ENCODE measurements around the gene PLP2.

Gene PLP2

DNA sequence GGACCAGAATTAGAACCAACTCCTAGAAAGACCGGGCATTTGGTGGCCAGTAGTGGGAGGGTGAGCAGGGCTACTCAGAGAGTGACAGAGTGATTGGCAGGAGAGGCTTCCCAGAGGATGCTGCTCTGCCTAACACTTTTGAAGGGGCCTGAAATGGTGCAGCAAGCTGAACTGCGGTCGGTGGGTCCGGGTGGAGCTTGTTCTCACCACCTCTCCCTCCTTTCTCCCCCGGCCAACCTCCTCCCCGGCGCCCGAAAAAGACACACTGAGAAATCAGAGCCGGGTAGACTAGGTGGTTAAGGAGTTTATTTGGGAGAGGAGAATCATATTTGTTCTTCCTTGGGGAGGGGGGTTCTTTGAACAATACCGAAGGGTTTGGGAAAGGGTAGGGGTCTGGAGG, 15.8 kb downstream of the PLP2 start:
- no peak for DNase-seq

DNA sequence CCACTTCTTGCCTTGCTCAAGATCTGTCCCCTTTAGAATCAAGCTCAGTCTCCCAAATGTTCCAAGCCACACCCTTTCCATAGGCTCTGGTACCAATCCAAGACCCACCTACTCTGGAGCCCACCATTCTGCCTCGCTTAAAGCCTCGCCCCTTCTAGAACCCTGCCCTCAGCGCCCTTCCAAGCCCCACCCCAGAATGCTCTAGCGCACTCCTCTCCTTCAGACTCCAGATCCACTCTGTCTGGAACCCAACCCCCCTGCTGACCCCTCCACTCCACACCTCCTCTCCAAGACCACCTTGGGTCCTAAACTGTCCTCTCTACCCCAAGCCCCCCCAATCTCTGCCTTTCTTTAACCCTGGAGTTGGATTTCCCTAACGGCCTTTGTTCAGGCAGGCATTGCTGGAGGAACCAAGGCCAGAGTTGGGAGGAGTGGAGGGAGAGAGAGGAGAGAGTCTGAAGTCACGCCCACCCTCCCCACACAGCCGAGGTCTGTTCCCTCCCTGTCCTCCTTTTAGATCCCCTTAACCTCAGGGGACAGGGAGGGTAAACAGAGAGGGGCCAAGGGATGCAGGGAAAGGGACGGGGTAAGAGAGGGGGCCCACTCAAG, 16.9 kb downstream of the PLP2 start:
- no peak for DNase-seq

DNA sequence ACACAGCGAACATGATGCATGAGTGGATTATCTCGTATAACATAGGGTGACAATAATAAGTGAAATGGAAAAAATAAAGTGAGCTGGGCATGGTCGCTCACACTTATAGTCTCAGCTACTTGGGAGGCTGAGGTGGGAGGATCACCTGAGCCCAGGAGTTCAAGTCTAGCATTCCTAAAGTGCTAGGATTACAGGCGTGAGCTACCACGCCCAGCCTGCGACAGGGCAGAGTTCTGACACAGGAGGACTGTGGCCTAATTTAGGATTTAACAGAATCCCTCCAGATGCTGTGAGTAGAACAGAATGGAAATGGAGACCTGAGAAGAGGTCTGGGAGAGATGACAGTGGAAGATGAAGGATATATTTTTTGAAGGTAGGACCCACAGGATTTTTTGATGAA, 17.9 kb downstream of the PLP2 start:
- no peak for DNase-seq

DNA sequence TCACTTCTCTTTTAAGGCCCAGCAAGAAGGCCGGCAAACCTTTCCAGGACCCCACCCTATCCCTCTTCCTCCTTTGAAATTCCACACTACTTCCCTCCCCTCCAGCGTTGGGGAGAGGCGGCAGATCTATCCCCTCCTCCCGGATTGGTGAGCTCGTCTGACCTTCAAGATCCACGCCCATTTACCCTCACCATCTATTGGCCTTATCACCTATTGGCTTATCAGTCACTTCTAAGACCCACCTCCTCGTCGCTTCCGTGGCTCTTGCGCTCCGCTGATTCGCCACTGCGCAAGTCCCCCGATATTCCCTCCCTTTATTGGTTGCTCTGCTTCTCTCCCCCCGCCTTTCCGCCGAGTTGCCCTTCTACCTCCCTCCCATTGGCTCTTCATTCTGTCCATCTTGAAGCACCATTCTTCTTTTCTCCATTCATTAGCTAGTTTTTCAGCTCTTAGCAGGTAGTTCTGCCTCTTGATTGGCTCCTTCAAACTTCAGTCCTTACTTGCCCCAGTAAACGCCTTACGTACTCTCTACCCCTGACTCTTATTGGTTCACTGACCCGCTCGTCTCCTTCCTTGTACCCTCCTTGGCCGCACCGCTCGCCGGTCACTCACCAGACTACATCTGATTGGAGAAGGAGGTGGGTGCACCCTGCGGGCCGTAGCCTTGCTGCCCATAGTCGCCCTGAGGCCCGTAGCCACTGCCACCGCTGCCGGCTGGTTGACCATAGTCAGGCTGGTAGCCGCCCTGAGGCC, 19.3 kb downstream of the PLP2 start:
- peak; percentile 95 for DNase-seq

DNA sequence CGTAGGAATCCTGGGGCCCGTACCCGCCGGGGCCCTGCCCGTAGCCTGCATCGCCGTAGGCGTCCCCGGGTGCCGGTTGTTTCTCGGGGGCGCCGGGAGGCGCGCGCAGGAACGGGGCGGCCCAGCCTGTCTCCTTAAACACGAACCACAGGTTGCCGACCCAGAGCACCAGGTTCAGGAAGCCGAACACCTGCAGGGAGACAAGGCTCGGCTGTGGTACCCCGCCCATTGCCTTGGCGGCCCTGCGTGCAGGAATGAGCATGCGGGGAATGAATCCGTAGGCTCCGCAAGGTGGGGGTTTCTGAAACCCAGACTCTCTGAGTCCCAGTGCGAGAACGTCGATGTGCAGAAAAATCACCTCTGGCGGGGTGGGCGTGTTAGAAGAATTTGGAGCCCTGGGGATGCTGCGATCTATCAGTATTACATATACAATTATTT, 19.9 kb downstream of the PLP2 start:
- DNase-seq: no peak

DNA sequence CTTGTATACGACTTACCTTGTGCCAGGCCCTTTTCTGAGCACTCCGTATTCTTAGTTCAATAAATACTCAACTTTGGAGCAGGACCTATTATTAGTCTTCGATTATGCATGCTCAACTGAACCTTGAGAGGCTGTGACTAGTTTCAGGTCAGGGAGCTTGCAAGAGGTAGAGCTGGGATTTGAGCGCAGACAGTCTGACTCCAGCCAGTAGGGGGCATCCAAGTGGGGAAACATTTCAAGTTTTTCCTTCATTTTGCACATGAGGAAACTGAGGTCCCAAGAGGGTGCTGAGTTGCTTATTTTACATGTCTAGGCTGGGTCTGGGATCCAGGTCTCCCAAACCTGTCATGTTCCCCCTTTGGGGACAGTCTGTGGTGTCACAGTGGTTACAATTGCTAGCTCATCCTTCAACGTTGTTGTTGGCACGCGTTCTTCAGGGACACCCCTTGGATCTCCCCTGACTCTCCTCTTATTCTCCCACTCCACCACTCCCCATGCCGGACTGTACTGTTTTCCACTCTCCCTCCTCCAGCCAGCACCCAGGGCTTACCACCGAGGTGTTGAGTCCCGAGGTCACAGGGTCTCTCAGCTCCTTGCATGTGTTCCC, 21.1 kb downstream of the PLP2 start:
- peak; percentile 44 for DNase-seq

DNA sequence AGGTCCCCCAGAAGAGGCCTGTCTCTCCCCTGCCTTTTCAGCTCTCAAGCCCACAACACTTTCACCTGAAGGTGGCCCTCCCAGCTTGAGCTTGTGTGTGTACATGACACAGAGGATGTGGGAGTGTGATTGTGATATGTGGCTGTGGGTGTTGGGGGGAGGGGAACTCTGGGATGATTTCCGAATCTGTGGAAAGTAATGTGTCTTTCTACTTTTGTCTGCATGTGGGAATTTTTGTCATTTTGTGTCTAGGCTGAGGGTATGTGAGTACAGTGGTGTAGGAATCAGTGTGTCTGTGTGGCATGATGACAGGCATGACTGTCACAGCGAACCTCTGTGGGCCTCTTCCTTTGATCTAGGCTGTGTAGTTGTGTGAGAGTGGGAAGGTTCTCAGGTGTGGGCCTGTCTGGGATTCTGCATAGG, 21.9 kb downstream of the PLP2 start:
- DNase-seq: no peak

DNA sequence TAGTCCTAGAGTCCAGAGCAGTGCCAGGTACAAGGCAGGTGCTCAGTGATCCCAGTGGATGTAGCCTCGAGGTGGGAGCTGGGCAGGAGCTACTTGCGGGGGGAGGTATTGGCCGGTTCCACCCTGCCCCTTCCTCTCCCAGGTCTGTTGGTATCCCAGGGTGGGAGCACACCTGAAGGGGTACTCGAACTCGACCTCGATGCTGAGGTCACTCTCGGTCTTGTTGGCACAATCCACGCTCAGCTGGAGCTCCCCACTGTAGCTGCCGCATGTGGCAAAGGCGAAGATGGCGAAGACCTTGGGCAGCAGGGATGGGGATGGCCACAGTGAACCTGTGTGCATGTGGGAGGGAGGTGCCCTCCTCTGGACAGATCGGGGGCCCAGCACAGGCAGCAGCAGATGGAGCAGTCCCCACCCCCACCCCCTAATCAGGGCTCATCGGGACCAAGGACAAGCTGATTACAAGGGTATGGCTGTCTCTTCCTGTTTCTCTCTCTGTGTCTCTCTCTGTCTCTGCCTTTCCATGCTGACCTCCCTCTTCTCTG, 25.9 kb downstream of the PLP2 start:
- no peak for DNase-seq

DNA sequence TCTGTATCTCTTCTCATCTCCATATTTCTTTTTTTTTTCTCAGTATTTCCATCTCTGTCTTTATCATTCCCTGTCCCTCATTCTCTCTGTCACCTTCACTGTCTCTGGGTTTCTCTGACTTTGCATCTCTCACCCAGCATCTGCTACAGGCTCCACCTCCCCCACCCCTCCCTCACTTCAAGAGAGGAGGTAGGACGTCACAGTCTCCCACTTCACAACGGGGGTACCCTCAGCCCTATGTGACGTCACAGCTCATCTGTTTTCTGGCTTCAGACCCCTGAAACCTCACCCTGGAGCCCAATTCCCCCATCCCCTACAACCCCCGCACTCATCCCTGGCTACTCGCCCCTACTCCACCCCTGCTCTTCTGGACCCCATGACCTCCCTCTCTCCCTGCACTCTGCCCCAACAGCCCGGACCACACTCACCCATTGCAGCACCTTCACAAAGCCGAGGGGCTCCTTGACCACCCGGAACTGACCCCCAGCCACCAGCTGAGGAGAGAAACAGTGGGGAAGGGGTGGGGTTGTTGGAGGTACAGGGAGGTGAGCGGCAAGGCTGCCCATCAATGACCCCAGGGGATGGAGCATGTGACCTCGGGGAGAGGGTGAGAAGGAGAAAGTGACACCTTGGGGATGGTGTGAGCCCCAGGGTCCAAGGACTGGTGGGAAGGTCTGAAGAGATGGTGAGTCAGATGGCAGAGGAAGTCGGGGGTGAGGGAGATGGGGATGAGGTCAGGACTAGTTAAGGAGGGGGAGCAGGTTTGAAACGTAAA, 27.0 kb downstream of the PLP2 start:
- no peak for DNase-seq

DNA sequence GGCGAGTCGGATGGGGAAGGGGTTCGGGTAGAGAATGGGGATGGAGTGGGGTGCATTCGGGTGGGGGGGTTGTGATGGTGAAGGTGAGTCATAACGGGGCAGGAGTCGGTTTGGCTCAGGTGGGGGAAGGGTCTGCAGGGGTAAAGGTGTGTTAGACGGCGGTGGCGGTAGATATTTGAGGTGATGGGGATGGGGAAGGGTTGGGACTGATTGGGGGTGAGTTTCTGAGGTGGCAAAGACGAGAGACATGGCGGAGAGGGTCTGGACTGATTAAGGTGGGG, 27.6 kb downstream of the PLP2 start:
- no peak for DNase-seq

DNA sequence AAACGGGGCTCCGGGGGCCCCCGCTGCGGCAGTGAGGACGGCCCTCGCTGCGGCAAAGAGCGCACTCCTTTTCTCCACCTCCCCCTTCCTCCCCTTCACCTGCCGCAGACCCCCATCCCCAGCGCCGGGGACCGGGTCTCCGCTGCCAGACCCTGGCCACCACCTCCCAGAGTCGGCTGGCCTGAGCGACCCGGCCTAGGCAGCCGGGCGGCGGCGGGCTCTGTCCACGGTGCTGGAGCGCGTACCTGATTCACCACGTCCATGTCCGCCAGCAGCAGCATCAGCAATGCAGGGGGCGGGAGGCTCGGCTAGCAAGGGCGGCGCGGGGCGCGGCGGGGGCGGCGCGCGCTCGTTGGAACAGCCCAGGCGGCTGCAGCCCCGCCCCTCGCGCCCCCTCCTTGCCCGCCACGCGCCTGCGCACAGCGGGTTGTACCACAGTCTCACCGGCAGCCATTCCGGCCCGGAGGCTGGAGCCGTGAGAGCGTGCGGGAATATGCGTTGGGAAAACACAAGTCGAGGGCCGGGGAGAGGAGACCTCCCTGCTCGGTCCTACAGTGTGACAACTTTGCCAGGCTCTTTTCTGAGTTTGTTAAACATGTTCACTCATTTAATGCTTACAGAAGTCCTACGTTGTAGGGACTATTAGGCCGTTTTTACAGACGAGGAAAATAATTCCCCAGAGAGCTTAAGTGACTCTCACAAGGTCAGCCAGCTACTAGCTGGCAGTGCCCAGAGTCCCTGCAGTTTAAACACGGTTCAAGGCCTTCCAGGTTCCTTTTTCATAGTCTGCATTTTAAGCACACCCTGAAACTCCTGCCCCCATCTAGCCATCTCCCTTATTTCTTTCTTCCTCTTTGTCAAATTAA, 28.4 kb downstream of the PLP2 start, which contains the start of gene SYP:
Gene SYP (minus strand): TSS at position 288 of the 866 bp plus-strand sequence. CDS start 7 bp downstream, at position 281.
- DNase-seq: peak; percentile 89

DNA sequence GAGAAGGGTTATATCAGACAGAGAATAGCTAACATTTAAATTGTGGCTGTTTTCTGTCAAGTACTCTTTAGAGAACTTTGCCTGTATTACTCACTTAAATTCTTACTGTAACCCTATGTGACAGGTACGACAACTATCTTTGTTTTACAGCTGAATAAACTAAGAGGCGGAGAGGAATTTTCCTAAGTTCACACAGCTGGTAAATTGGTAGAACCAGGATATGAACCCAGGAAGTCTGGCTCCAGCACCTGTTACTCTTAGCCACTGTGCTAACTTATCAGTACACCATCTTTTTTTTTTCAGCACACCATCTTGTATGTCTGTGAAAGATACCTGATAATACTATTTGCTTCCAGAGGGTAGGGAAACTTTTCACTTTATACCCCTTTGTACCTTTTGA, 30.3 kb downstream of the PLP2 start:
- no peak for DNase-seq

DNA sequence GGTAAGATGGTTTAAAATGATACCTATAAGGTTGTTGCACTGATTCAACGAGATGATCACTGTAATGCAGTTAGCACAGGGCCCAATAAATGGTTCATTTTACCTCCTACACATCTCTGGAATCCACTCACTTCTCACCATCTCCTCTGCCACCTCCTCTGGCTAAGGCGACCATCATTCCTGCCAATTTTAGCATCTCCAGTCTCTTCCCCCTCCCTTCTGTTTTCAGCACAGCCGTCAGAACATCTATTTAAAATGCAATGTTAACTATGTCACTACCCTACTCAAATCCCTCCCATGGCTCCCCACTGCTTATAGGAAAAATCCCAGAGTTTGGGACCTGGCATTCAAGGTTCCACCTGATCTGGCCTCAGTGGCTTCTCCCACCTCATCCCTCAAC, 31.8 kb downstream of the PLP2 start:
- DNase-seq: no peak

DNA sequence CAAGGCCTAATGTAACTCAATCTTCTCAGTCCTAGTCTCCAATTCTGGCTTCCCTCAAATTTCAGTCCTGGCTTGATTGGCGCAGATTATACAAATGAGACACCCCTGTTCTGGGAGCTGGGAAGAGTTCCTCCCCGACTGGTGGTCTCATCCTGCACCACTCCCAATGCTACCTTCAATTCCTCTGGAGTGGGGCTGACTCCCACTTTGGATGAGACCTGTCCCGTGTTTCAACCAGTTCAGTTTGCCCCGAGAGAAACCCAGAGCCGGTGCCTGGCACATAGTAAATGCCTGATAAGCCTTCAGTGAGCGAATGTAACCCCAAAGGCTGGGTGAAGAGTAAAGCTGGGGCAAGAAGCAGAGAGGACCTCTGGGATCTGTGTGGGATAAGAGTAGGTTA, 32.3 kb downstream of the PLP2 start:
- no peak for DNase-seq

DNA sequence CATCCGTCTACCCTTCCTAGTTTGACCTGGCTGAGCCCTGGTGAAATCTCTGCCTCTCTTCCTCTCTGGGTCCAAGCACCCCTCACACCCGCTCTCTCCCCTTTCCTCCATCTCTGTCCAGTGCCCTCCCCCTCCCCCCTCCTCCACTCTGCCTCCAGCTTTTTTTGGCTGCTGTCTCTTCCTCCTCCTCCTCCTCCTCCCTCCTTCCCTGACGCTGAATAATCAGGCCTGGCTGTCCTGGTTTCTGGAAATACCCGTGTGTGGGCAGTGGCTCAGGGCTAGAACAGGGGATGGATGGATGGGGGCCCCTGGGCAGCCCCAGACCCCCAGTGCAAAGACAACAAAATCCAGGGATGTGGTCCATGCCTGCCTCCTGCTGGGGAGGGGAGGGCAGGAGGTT, 33.0 kb downstream of the PLP2 start:
- DNase-seq: no peak

DNA sequence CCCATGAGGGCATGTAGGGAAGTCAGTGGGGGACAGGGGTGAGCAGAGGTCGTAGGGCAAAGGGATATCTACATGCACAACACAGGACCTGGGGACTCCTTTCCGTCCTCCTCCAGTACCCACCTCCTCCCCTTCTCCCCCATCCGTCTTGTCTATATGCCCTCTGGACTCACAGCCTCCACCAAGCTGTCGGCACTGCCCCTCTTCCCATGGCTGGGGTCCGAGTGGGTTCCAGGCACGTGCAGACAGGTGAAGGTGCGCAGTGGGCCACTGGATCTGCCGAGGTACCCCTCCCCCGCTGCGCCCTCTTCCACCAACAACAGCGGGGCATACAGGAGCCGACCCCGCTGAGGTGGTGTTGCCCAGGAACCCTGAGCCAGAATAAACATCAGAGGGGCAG, 33.7 kb downstream of the PLP2 start:
- no peak for DNase-seq

DNA sequence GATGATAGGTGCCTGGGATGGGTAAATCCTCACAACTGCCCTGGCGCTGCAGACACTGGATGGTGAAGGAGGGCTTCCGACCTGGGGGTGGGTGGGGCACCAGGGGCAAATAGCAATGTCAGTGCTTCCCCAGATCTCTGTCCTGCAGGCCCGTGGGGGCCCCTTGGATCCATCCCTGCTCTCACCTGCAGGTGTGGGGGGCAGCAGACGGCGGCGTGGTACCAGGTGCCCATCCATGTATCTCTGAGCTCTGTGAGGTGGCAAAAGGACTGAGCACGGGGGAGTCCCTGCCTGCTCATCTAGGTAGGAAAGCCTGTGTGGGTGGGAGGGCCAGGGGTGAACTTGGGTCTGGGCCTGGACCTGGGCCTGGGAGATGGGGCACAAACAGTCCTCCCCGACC, 34.8 kb downstream of the PLP2 start:
- no peak for DNase-seq

DNA sequence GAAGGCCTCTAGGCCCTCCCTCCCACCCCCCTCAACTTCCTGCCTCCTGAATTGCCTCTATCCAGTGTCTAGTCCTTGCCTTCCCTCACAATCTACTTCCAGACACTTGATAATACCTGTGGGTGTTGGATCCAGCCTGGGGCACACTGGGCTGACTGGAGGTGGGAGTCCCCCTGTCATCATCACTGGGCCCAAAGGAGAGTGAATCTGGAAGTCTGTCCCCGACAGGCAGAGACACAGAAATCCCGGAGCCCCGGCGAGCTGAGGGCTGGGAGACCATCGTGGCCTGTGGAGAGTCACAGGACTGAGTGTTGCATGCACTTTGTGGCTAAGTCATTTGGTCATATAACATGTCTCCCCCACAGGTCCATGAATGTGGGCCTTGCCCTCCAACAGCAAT, 36.7 kb downstream of the PLP2 start:
- DNase-seq: no peak

DNA sequence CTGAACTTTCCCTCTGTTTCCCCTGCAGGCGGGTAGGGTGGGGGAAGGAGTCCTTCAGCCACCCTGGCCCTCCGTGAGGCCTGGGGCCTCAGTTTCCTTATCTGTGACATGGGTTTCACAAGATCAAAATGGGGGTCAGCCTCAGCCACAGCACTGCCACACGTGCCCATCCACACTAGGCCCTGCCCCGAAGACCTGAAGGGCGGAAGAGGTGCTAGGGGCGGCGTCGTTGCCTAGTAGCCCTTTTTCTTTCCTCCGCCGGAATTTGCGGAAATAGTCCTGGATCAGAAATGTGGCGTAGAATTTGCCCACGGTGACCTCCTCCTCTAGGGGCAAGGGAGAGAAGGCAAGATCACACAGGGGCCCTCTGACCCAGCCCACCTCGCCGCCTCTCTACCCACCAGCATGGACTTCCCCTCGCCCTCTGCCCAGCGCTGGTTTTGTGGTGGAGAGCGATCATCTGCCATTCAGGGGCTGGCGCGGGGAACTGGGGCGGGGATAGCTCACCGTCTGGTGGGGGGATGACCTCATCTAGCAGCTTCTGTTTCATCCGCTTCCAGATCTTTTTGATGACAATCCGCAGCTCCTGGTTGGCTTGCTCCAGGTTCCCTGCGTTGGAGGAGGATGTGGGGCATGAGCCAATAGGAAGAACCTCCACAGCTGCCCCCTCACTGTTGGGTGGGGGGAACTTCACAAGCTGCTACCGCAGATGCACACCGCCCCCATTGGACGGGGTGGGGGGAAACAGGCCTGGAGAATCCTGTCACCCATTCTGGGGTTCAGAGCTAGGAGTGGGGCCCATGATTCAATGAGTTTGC, 37.9 kb downstream of the PLP2 start:
- no peak for DNase-seq

DNA sequence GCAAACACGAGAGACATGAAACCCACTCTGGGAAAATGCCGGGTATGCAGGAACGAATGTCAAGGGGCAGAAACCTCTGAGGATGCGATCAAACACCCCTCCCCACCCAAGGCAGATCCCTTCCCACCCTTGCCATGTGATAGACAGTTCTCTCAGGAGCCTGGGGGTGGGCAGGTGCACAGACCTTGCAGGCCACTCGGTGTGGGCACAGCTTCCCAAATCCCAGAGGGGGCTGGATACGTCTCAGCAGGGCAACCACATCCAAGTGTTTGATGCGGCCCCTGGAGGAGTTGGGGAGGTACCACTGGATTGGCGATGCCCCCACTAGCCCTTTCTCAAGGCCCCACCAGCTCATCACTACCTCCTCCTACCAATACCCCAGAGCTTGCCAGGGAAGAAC, 38.7 kb downstream of the PLP2 start:
- no peak for DNase-seq

DNA sequence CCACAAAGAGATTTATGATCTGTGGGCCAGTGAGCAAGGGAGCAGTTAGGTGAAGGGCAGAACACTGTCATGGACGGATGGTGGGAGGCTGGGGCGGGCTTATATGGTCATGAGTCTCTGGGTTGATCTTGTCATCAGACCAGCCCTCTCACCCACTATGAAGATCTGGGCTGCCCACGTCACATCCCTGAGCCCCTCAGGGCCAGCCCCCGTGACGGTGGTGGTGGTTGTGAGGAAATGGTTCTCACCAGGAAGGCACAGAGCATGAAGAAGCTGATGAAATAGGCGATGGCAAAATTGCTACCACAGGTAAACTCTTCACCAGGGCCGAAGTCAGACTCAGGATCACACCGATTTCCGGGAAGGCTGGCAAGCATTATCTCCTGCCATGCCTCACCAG, 39.4 kb downstream of the PLP2 start:
- DNase-seq: no peak

DNA sequence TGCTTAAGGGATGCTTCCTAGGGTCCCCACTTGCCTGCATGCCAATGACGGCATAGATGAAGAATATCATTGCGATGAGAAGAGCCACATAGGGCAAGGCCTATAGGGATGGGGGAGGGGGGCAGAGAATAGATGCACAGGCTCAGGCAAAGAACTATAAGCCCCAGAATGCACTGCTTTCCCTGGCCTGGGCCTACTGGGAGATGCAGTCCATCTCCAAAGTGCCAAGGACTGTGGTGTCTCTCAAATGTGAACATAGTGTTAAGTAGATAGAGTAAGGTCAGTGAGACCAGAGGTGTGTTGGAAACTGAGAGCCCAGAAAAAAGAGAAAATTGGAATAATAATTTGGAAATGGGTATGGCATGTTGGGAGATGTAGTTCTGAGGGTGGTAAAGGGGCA, 40.5 kb downstream of the PLP2 start:
- no peak for DNase-seq

Data from CD4-positive, alpha-beta T cell treated with Interleukin-21 for 1 hour (primary cell).